HG02870 (cell line): ENCODE data around the gene ATXN10.
"Not testable (repeated sequence)": the region's sequence is repeated elsewhere in the genome, so short reads cannot be mapped to it uniquely, and the experiment has no call there.

Experiments
- ATAC-seq: cut with Tn5 transposase; IDR thresholded peaks from one replicate; pipeline ENCODE4 v1.9.1; 2021; ENCODE audit warnings: mild to moderate bottlenecking, moderate library complexity; ENCODE audit not compliant: unreplicated experiment

ATXN10 gene

GRCh38 chr22:45676024-45676423, 4.4 kb downstream of the ATXN10 start:
- no peak for ATAC-seq

- no peak for ATAC-seq
Measured at GRCh38 chr22:45677063-45677462, 5.4 kb downstream of the ATXN10 start.

- ATAC-seq = no peak
Measured at GRCh38 chr22:45678961-45679912, 7.6 kb downstream of the ATXN10 start.

- ATAC-seq = no peak
Measured at GRCh38 chr22:45680932-45681700, 9.5 kb downstream of the ATXN10 start.

GRCh38 chr22:45682064-45682463, 10.4 kb downstream of the ATXN10 start:
- ATAC-seq = no peak

- not testable (repeated sequence) for ATAC-seq
Measured at GRCh38 chr22:45682773-45683172, 11.1 kb downstream of the ATXN10 start.

- no peak for ATAC-seq
Measured at GRCh38 chr22:45683248-45683647, 11.6 kb downstream of the ATXN10 start.

GRCh38 chr22:45683680-45684079, 12.0 kb downstream of the ATXN10 start:
- ATAC-seq = no peak

- ATAC-seq = no peak
Measured at GRCh38 chr22:45684169-45684568, 12.5 kb downstream of the ATXN10 start.

GRCh38 chr22:45684752-45685574, 13.3 kb downstream of the ATXN10 start:
- ATAC-seq = no peak

GRCh38 chr22:45686004-45686403, 14.4 kb downstream of the ATXN10 start:
- ATAC-seq = no peak

GRCh38 chr22:45686836-45687235, 15.2 kb downstream of the ATXN10 start:
- ATAC-seq = no peak

GRCh38 chr22:45688600-45689080, 17.0 kb downstream of the ATXN10 start:
- ATAC-seq = no peak

- ATAC-seq = no peak
Measured at GRCh38 chr22:45689211-45689610, 17.6 kb downstream of the ATXN10 start.

GRCh38 chr22:45690008-45690407, 18.4 kb downstream of the ATXN10 start:
- no peak for ATAC-seq

GRCh38 chr22:45692549-45692948, 20.9 kb downstream of the ATXN10 start:
- ATAC-seq = no peak

- ATAC-seq = no peak
Measured at GRCh38 chr22:45693835-45694234, 22.2 kb downstream of the ATXN10 start.

GRCh38 chr22:45696227-45696626, 24.6 kb downstream of the ATXN10 start:
- no peak for ATAC-seq

- ATAC-seq = no peak
Measured at GRCh38 chr22:45698094-45698493, 26.5 kb downstream of the ATXN10 start.

GRCh38 chr22:45702981-45703380, 31.3 kb downstream of the ATXN10 start:
- no peak for ATAC-seq

GRCh38 chr22:45703758-45704157, 32.1 kb downstream of the ATXN10 start:
- ATAC-seq = no peak
